Measurements from ENCODE around the gene CCNH.

CCNH gene

GRCh38 chr5:87412630-87413342 is at the start of gene CCNH:
CCNH (minus strand) TSS chr5:87412930; CDS start chr5:87412794, 136 bp downstream.
- in situ Hi-C loops (cut with HindIII; ENCODE audit: low pct_unique_long_range_greater_than_20kb, low sequenced_read_pairs) = no loop called here
- no peak for TF ChIP-seq JUND (IDR thresholded peaks at IDR 0.05; ENCODE audit: low read depth)
- DNase-seq (ENCODE audit: low read depth in 1 of 2, low spot score in 1 of 2) = peak; percentile 76 to 98

GRCh38 chr5:87457706-87458105 is 45.0 kb upstream of the CCNH start:
- no peak for DNase-seq (ENCODE audit: low read depth in 1 of 2, low spot score in 1 of 2)
- no peak for TF ChIP-seq JUND (IDR thresholded peaks at IDR 0.05; ENCODE audit: low read depth)
- in situ Hi-C loops (cut with HindIII; ENCODE audit: low pct_unique_long_range_greater_than_20kb, low sequenced_read_pairs) = no loop called here

DNA sequence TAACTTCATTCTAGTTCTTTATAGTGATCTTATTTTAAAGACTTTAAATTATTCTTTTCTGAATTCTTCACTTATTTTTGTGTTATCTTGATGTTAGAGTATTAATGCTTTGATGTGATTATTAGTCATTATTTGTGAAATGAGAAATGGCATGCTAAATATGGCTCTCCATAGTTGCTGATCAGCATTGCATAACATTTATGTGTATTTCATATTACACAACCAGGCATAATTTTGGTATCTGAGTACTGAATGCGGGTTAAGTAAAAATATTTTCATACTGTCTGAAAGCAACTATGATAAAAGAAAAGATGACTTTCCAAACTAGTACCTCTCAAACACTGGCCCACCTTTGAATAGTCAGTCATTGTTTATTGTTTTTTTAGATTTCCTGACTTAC is 41.1 kb upstream of the CCNH start:
- no peak for TF ChIP-seq JUND (IDR thresholded peaks at IDR 0.05; ENCODE audit: low read depth)
- DNase-seq (ENCODE audit: low read depth in 1 of 2, low spot score in 1 of 2) = no peak
- in situ Hi-C loops (cut with HindIII; ENCODE audit: low pct_unique_long_range_greater_than_20kb, low sequenced_read_pairs) = no loop called here

- no peak for TF ChIP-seq JUND (IDR thresholded peaks at IDR 0.05; ENCODE audit: low read depth)
- DNase-seq (ENCODE audit: low read depth in 1 of 2, low spot score in 1 of 2) = no peak
- in situ Hi-C loops (cut with HindIII; ENCODE audit: low pct_unique_long_range_greater_than_20kb, low sequenced_read_pairs) = no loop called here
These were observed 40.1 kb upstream of the CCNH start for GRCh38 chr5:87452837-87453236.

DNA sequence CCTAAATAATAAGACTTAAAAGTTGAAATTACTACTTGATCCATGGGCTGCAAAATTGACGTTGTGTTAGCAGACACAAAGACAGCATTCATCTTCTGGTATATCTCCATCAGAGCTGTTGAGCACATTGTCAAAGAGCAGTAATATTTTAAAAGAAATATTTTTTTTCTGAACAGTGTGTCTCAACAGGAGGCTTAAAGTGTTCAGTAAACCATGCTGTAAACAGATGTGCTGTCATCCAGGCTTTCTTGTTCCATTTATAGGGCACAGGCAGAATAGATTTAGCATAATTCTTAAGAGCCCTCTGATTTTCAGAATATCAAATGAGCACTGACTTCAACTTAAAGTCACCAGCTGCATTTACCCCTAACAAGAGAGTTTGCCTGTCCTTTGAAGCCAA is 29.7 kb upstream of the CCNH start:
- in situ Hi-C loops (cut with HindIII; ENCODE audit: low pct_unique_long_range_greater_than_20kb, low sequenced_read_pairs) = no loop called here
- no peak for DNase-seq (ENCODE audit: low read depth in 1 of 2, low spot score in 1 of 2)
- no peak for TF ChIP-seq JUND (IDR thresholded peaks at IDR 0.05; ENCODE audit: low read depth)

DNA sequence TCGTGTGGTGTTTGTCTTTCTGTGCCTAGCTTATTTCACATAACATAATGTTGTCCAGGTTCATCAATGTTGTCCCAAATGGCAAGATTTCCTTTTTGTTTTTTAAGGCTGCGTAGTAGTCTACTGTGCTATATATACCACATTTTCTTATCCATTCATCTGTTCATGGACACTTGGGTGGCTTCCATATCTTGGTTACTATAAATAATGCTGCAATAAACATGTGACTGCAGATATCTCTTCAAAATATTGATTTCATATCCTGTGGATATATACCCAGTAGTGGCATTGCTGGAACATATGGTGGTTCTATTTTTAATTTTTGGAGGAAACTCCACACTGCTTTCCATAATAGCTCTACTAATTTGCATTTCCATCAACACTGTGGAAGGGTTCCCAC is 25.5 kb upstream of the CCNH start:
- TF ChIP-seq JUND (IDR thresholded peaks at IDR 0.05; ENCODE audit: low read depth) = no peak
- DNase-seq (ENCODE audit: low read depth in 1 of 2, low spot score in 1 of 2) = no peak
- in situ Hi-C loops (cut with HindIII; ENCODE audit: low pct_unique_long_range_greater_than_20kb, low sequenced_read_pairs) = no loop called here

- no peak for DNase-seq (ENCODE audit: low read depth in 1 of 2, low spot score in 1 of 2)
- TF ChIP-seq JUND (IDR thresholded peaks at IDR 0.05; ENCODE audit: low read depth) = no peak
- in situ Hi-C loops (cut with HindIII; ENCODE audit: low pct_unique_long_range_greater_than_20kb, low sequenced_read_pairs) = no loop called here
These were observed 25.0 kb upstream of the CCNH start for GRCh38 chr5:87437724-87438123.

GRCh38 chr5:87435144-87435694 is 22.5 kb upstream of the CCNH start:
- in situ Hi-C loops (cut with HindIII; ENCODE audit: low pct_unique_long_range_greater_than_20kb, low sequenced_read_pairs) = no loop called here
- DNase-seq (ENCODE audit: low read depth in 1 of 2, low spot score in 1 of 2) = no peak
- TF ChIP-seq JUND (IDR thresholded peaks at IDR 0.05; ENCODE audit: low read depth) = no peak

GRCh38 chr5:87434461-87434860 is 21.7 kb upstream of the CCNH start:
- no peak for DNase-seq (ENCODE audit: low read depth in 1 of 2, low spot score in 1 of 2)
- TF ChIP-seq JUND (IDR thresholded peaks at IDR 0.05; ENCODE audit: low read depth) = no peak
- in situ Hi-C loops (cut with HindIII; ENCODE audit: low pct_unique_long_range_greater_than_20kb, low sequenced_read_pairs) = no loop called here

DNA sequence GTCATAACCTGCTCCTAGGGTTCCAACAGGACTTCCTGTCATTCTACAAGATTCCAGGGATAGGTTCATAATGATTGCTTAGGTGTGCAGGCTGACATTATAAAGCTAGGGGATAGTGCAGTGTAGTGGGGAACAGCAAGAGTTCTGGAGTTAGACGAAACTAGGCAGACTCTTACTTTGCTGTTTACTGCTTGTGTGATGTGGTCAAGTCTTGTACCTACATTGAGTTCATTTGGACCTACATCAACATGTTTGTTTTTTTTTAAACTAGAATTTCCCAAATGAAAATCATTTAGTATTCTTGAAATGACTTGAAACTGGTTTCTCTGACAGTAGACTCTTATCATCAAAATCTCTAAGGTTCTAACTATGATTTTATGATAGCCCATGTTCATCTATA is 21.2 kb upstream of the CCNH start:
- no peak for DNase-seq (ENCODE audit: low read depth in 1 of 2, low spot score in 1 of 2)
- in situ Hi-C loops (cut with HindIII; ENCODE audit: low pct_unique_long_range_greater_than_20kb, low sequenced_read_pairs) = no loop called here
- TF ChIP-seq JUND (IDR thresholded peaks at IDR 0.05; ENCODE audit: low read depth) = no peak

DNA sequence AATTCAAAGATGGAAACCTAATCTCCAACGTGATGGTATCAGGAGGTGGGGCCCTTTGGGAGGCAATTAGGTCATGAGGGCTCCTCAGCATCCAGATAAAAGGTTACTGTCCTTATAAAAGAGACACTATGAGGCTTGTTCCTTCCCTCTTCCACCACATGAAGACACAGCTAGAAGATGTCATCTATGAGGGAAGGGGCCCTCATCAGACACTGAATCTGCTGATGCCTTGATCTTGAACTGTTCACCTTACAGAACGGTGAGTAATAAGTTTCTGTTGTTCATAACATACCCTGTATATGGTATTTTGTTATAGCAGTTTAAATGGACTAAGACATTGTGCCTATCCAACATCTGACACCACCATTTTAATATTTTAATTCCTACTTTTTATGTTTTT is 19.7 kb upstream of the CCNH start:
- DNase-seq (ENCODE audit: low read depth in 1 of 2, low spot score in 1 of 2) = no peak
- no peak for TF ChIP-seq JUND (IDR thresholded peaks at IDR 0.05; ENCODE audit: low read depth)
- in situ Hi-C loops (cut with HindIII; ENCODE audit: low pct_unique_long_range_greater_than_20kb, low sequenced_read_pairs) = no loop called here

- no peak for TF ChIP-seq JUND (IDR thresholded peaks at IDR 0.05; ENCODE audit: low read depth)
- in situ Hi-C loops (cut with HindIII; ENCODE audit: low pct_unique_long_range_greater_than_20kb, low sequenced_read_pairs) = no loop called here
- no peak for DNase-seq (ENCODE audit: low read depth in 1 of 2, low spot score in 1 of 2)
These were observed 18.2 kb upstream of the CCNH start for GRCh38 chr5:87430863-87431457.

DNA sequence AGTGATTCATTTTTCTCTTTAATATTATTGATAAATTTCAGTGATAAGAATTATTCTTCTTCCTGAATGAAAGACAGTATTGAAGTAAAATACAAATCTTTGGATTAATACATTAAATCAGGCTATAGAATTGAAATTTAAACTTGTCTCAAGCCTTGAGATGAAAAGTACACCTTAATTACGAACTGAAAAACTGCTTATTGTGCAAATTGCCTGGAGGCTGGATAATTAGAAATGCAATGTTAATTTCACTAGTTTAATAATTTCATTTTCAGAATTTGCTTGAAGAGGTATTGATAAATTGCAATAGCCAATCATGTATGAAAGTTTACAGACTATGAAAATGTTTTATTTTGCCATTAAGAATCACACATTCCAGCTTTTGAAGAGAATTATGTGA is 11.0 kb upstream of the CCNH start:
- no peak for DNase-seq (ENCODE audit: low read depth in 1 of 2, low spot score in 1 of 2)
- in situ Hi-C loops (cut with HindIII; ENCODE audit: low pct_unique_long_range_greater_than_20kb, low sequenced_read_pairs) = no loop called here
- TF ChIP-seq JUND (IDR thresholded peaks at IDR 0.05; ENCODE audit: low read depth) = no peak

All from T47D (cell line).